Endodermal cell (in vitro differentiated cells): Measurements from ENCODE around the gene FXYD6. TPM values are rescaled to one million over a fixed set of nuclear protein-coding genes. Genes with fewer than 3 reads are reported as not detected.
"Not testable (repeated sequence)": the region's sequence is repeated elsewhere in the genome, so short reads cannot be mapped to it uniquely, and the experiment has no call there.

Experiments used
- DNase-seq: peaks from one replicate; pipeline ENCODE4 v3.0.0-alpha.2; 2017
- H3K27ac ChIP-seq: 2 replicates; pipeline ENCODE4 v1.5.1; 2013; ENCODE audit warnings: mild to moderate bottlenecking, low read depth, low read length, moderate library complexity
- H3K27me3 ChIP-seq: 2 replicates; pipeline ENCODE4 v1.6.1; 2013; ENCODE audit warnings: mild to moderate bottlenecking, low read length, moderate library complexity; ENCODE audit not compliant: insufficient read depth, control insufficient read depth, poor library complexity, severe bottlenecking
- H3K36me3 ChIP-seq: 2 replicates; pipeline ENCODE4 v1.7.0; 2013; ENCODE audit warnings: mild to moderate bottlenecking, low read length, moderate library complexity; ENCODE audit not compliant: control insufficient read depth, insufficient read depth
- H3K4me1 ChIP-seq: one replicate; pipeline ENCODE4 v1.7.0; 2013; ENCODE audit warnings: low read length; ENCODE audit not compliant: control insufficient read depth, insufficient read depth
- H3K4me3 ChIP-seq: 2 replicates; pipeline ENCODE4 v1.5.1; 2013; ENCODE audit warnings: mild to moderate bottlenecking, low read length, moderate library complexity
- H3K9ac ChIP-seq: 2 replicates; pipeline ENCODE4 v1.6.1; 2013; ENCODE audit warnings: mild to moderate bottlenecking, low read length, moderate library complexity; ENCODE audit not compliant: poor library complexity, severe bottlenecking; ENCODE audit errors: extremely low read depth
- H3K9me3 ChIP-seq: 2 replicates; pipeline ENCODE4 v1.6.1; 2013; ENCODE audit warnings: mild to moderate bottlenecking, low read length, moderate library complexity; ENCODE audit not compliant: control insufficient read depth
- H3K27ac Mint-ChIP-seq: 2 replicates; pipeline ENCODE4 v1.8.0; 2020; ENCODE audit warnings: mixed read lengths
- H3K27me3 Mint-ChIP-seq: 2 replicates; pipeline ENCODE4 v1.8.0; 2021; ENCODE audit warnings: mild to moderate bottlenecking, mixed read lengths; ENCODE audit not compliant: insufficient read depth
- H3K36me3 Mint-ChIP-seq: 2 replicates; pipeline ENCODE4 v1.8.0; 2020; ENCODE audit warnings: low read depth, mixed read lengths
- H3K4me1 Mint-ChIP-seq: 2 replicates; pipeline ENCODE4 v1.8.0; 2020; ENCODE audit warnings: mixed read lengths
- H3K4me3 Mint-ChIP-seq: 2 replicates; pipeline ENCODE4 v1.8.0; 2020; ENCODE audit warnings: mild to moderate bottlenecking, moderate library complexity, mixed read lengths
- H3K9me3 Mint-ChIP-seq: 2 replicates; pipeline ENCODE4 v1.8.0; 2020; ENCODE audit warnings: mild to moderate bottlenecking, mixed read lengths
- CTCF ChIP-seq: fragments of 200-600 bp; sonication (generic); conservative IDR thresholded peaks from 2 replicates; pipeline ENCODE4 v1.5.0; 2021; ENCODE audit warnings: antibody characterized with exemption, mild to moderate bottlenecking
- WGBS, 2 experiments: methylation state at CpG; one replicate each; pipeline versions ENCODE4 v1.1.5 to v1.1.7; 2013; ENCODE audit warnings: missing lambda C conversion rate in 2 of 2, mixed read lengths in 1 of 2; ENCODE audit not compliant: insufficient coverage in 1 of 2, insufficient read length in 1 of 2; 5-methylcytosine and 5-hydroxymethylcytosine counted together
- total RNA-seq, 2 donors: library from RNA; stranded (reverse); fragmentation: NEBNext Ultra II Directional in 1 of 2; extraction: Animal tissue kit (Norgen Biotek cat#: 25700) in 1 of 2; gene quantifications; 2 replicates in 1 of 2; 3 replicates in 1 of 2; pipeline ENCODE4 v1.2.1, GENCODE V29; 2021

Gene FXYD6
- total RNA-seq, 2 donors from 2014 or later, result 54.1 to 61.8 TPM

DNA sequence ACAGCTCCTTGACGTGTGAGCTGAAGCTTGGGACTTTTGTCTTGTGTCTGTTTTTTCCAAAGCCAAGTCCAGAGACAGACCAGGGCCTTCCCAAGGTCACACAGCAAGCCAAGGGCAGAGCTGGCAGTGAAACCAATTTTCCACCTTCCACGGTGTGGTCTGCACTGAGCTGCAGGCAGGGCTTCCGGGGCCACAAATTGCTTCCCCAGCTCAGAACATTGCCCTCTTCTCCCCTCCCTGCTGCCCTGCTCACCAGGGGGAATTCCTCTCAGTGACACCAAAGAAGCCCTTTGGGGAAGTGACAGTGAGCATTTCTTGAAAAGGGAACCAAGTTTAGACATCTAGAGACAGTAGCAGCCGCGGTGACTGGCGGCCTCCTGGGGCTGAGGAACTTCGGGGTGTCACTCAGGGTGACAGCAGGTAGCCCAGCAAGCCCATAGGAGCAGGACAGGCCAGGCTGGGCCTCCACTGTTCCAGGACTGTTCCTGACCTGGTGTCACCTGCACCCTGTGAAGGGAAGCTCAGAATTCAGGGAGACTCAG lies 61.1 kb downstream of the FXYD6 start:
- H3K36me3 ChIP-seq, result no peaks in the 10 kb centered on the region
- no peak for TF ChIP-seq CTCF
- no peaks in the 10 kb centered on the region for H3K9me3 Mint-ChIP-seq
- peak overlapping the region; percentile 52 for H3K4me3 ChIP-seq
- no peaks in the 10 kb centered on the region for H3K9me3 ChIP-seq
- H3K27me3 ChIP-seq, result no peaks in the 10 kb centered on the region
- 65 to 74% methylated on average over 7 of the region's 7 CpGs for whole genome bisulfite sequencing, 2 experiments
- peak overlapping the region; percentile 84 for H3K27ac ChIP-seq
- H3K27me3 Mint-ChIP-seq, result no peaks in the 10 kb centered on the region
- H3K36me3 Mint-ChIP-seq, result no peaks in the 10 kb centered on the region
- H3K9ac ChIP-seq, result peak overlapping the region; percentile 30
- peaks cover 20% of the 10 kb centered on the region for H3K4me1 ChIP-seq
- peak overlapping the region; percentile 64 for H3K4me3 Mint-ChIP-seq
- peaks cover 80% of the 10 kb centered on the region for H3K4me1 Mint-ChIP-seq
- peak; percentile 55 for DNase-seq
- peak overlapping the region; percentile 98 for H3K27ac Mint-ChIP-seq

GRCh38 chr11:117814766-117815261 lies 61.6 kb downstream of the FXYD6 start:
- H3K27ac ChIP-seq, result peak overlapping the region; percentile 84
- no peak for TF ChIP-seq CTCF
- H3K36me3 ChIP-seq, result no peaks in the 10 kb centered on the region
- H3K4me1 ChIP-seq, result peaks cover 20% of the 10 kb centered on the region
- Mint-ChIP-seq H3K4me1 (peaks cover 77% of the 10 kb centered on the region), H3K36me3 (no peaks in the 10 kb centered on the region), H3K27ac (peak overlapping the region; percentile 98), H3K4me3 (peak overlapping the region; percentile 64), H3K27me3 (no peaks in the 10 kb centered on the region), H3K9me3 (no peaks in the 10 kb centered on the region)
- peak overlapping the region; percentile 30 for H3K9ac ChIP-seq
- no peaks in the 10 kb centered on the region for H3K27me3 ChIP-seq
- DNase-seq, result peak; percentile 75
- H3K4me3 ChIP-seq, result peak overlapping the region; percentile 52
- WGBS, 2 experiments, result 40 to 60% methylated on average over 1 to 14 of the region's 14 CpGs
- no peaks in the 10 kb centered on the region for H3K9me3 ChIP-seq

DNA sequence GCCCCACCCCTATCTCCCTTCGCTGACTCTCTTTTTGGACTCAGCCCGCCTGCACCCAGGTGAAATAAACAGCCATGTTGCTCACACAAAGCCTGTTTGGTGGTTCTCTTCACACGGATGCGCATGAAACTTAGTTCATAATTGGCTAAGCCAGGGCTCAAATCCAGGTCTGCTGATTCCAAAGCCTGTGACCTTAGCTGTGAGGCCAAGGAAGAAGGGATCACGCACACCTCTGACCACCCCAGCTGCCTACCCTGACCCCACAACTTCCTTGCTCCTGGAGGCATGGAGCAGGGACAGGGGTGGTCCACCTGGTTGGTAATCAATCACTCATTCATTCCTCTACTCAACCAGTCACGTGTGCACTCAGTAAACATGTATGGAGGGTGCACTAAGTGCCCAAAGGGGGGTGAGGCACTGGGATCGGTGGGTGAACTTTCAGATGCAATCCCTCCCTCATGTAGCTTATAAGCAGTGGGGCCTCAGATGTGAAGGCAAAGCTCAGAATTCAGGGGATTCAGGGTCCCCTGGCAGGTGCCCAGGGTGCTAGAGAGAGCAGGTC lies 62.2 kb downstream of the FXYD6 start:
- Histone ChIP-seq H3K9ac (no peak overlapping the region), H3K9me3 (no peaks in the 10 kb centered on the region), H3K4me3 (peak overlapping the region; percentile 52), H3K27ac (peak overlapping the region; percentile 84), H3K4me1 (peaks cover 22% of the 10 kb centered on the region), H3K27me3 (no peaks in the 10 kb centered on the region), H3K36me3 (no peaks in the 10 kb centered on the region)
- Mint-ChIP-seq H3K4me1 (peaks cover 77% of the 10 kb centered on the region), H3K27me3 (no peaks in the 10 kb centered on the region), H3K4me3 (peak overlapping the region; percentile 64), H3K36me3 (no peaks in the 10 kb centered on the region), H3K27ac (peak overlapping the region; percentile 98), H3K9me3 (no peaks in the 10 kb centered on the region)
- DNase-seq, result peak; percentile 54
- TF ChIP-seq CTCF, result no peak
- 77 to 93% methylated on average over 3 to 7 of the region's 7 CpGs for WGBS, 2 experiments

DNA sequence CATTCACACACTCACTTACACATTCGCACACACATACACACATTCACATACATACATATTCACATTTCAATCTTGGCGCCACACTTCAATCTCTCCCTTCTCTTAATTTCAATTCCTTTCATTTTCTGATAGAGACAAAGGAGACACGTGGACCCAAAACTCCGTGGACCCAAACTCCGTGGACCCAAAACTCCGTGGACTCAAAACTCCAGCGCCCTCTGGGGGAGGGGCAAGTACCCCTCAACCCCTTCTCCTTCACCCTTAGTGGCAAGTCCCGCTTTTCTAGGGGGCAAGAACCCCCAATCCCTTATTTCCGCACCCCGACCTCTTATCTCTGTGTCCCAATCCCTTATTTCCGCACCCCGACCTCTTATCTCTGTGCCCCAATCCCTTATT lies 66.4 kb downstream of the FXYD6 start:
- DNase-seq, H3K4me1 ChIP-seq, H3K36me3 ChIP-seq, H3K9ac ChIP-seq, H3K9me3 ChIP-seq, H3K4me3 ChIP-seq, H3K27me3 Mint-ChIP-seq, H3K27ac ChIP-seq, H3K9me3 Mint-ChIP-seq, H3K27me3 ChIP-seq: not testable (repeated sequence)
- Mint-ChIP-seq H3K4me1 (peaks cover 55% of the 10 kb centered on the region), H3K4me3 (peak overlapping the region; percentile 38), H3K36me3 (peaks cover 13% of the 10 kb centered on the region), H3K27ac (peak overlapping the region; percentile 83)
- WGBS, 2 experiments, result 94 to 98% methylated on average over 5 to 12 of the region's 12 CpGs
